HL-60/S4 treated with retinoic acid at 250 ng/mL for 4 days and 3 days (cell line): ENCODE measurements around the gene PDE4D.

Source experiments
- in situ Hi-C: fragments of 300-500 bp; cut with MboI; formaldehyde crosslinking; loops from 2 replicates; pipeline ENCODE4 v1.7.0; 2022; ENCODE audit warnings: low sequenced_read_pairs

PDE4D gene

GRCh38 chr5:59275170-59275509, 618.4 kb downstream of the PDE4D start:
- in situ Hi-C loops = no loop called here

- in situ Hi-C loops = no loop called here
These were observed 619.4 kb downstream of the PDE4D start for GRCh38 chr5:59274106-59274636.

GRCh38 chr5:59272809-59273427, 620.6 kb downstream of the PDE4D start:
- in situ Hi-C loops = no loop called here

GRCh38 chr5:59268756-59269415, 624.6 kb downstream of the PDE4D start:
- in situ Hi-C loops = no loop called here

- in situ Hi-C loops = no loop called here
These were observed 626.5 kb downstream of the PDE4D start for GRCh38 chr5:59267033-59267432.

GRCh38 chr5:59266410-59266809, 627.1 kb downstream of the PDE4D start:
- in situ Hi-C loops = no loop called here

- in situ Hi-C loops = no loop called here
These were observed 628.8 kb downstream of the PDE4D start for GRCh38 chr5:59264639-59265245.

GRCh38 chr5:59264013-59264412, 629.5 kb downstream of the PDE4D start:
- in situ Hi-C loops = no loop called here

GRCh38 chr5:59261969-59262368, 631.6 kb downstream of the PDE4D start:
- in situ Hi-C loops = no loop called here

- in situ Hi-C loops = no loop called here
These were observed 632.6 kb downstream of the PDE4D start for GRCh38 chr5:59260973-59261372.

- in situ Hi-C loops = no loop called here
These were observed 633.3 kb downstream of the PDE4D start for GRCh38 chr5:59260200-59260599.

GRCh38 chr5:59259237-59259636, 634.3 kb downstream of the PDE4D start:
- in situ Hi-C loops = no loop called here

- in situ Hi-C loops = no loop called here
These were observed 635.8 kb downstream of the PDE4D start for GRCh38 chr5:59257488-59258400.

GRCh38 chr5:59256331-59256730, 637.2 kb downstream of the PDE4D start:
- in situ Hi-C loops = no loop called here

GRCh38 chr5:59254055-59254687, 639.4 kb downstream of the PDE4D start:
- in situ Hi-C loops = no loop called here

- in situ Hi-C loops = no loop called here
These were observed 639.9 kb downstream of the PDE4D start for GRCh38 chr5:59253625-59254024.

- in situ Hi-C loops = no loop called here
These were observed 641.9 kb downstream of the PDE4D start for GRCh38 chr5:59251627-59252026.

GRCh38 chr5:59249726-59250125, 643.8 kb downstream of the PDE4D start:
- in situ Hi-C loops = no loop called here

- in situ Hi-C loops = no loop called here
These were observed 644.4 kb downstream of the PDE4D start for GRCh38 chr5:59249160-59249559.

GRCh38 chr5:59246882-59247281, 646.6 kb downstream of the PDE4D start:
- in situ Hi-C loops = no loop called here
